GM12873 (cell line): ENCODE results near the gene SLC2A13.

Experiments used
- CTCF ChIP-seq: IDR thresholded peaks from 2 replicates; pipeline ENCODE4 v1.5.1; 2012; ENCODE audit warnings: low read depth, mild to moderate bottlenecking, moderate library complexity, low read length, control low read depth; ENCODE audit not compliant: insufficient read depth; ENCODE audit errors: missing control alignments

The SLC2A13 gene

GRCh38 chr12:39804898-39805297, 301.0 kb downstream of the SLC2A13 start:
- TF ChIP-seq CTCF, result no peak

GRCh38 chr12:39804479-39804878, 301.4 kb downstream of the SLC2A13 start:
- no peak for TF ChIP-seq CTCF

- no peak for TF ChIP-seq CTCF
These were observed 302.7 kb downstream of the SLC2A13 start for GRCh38 chr12:39803151-39803550.

- TF ChIP-seq CTCF, result no peak
These were observed 306.9 kb downstream of the SLC2A13 start for GRCh38 chr12:39798977-39799376.

GRCh38 chr12:39798429-39798828, 307.5 kb downstream of the SLC2A13 start:
- TF ChIP-seq CTCF, result no peak

- TF ChIP-seq CTCF, result no peak
These were observed 310.4 kb downstream of the SLC2A13 start for GRCh38 chr12:39795481-39795880.

GRCh38 chr12:39792938-39793337, 312.9 kb downstream of the SLC2A13 start:
- no peak for TF ChIP-seq CTCF
